ENCODE results near the gene ATP8B3. TPM values are rescaled to one million over a fixed set of nuclear protein-coding genes. Genes with fewer than 3 reads are reported as not detected.
"Not testable (repeated sequence)": the region's sequence is repeated elsewhere in the genome, so short reads cannot be mapped to it uniquely, and the experiment has no call there.

The ATP8B3 gene
- total and polyA plus RNA-seq, 7 donors: 0.06 to 0.30 (median 0.17) TPM; not detected in 1

DNA sequence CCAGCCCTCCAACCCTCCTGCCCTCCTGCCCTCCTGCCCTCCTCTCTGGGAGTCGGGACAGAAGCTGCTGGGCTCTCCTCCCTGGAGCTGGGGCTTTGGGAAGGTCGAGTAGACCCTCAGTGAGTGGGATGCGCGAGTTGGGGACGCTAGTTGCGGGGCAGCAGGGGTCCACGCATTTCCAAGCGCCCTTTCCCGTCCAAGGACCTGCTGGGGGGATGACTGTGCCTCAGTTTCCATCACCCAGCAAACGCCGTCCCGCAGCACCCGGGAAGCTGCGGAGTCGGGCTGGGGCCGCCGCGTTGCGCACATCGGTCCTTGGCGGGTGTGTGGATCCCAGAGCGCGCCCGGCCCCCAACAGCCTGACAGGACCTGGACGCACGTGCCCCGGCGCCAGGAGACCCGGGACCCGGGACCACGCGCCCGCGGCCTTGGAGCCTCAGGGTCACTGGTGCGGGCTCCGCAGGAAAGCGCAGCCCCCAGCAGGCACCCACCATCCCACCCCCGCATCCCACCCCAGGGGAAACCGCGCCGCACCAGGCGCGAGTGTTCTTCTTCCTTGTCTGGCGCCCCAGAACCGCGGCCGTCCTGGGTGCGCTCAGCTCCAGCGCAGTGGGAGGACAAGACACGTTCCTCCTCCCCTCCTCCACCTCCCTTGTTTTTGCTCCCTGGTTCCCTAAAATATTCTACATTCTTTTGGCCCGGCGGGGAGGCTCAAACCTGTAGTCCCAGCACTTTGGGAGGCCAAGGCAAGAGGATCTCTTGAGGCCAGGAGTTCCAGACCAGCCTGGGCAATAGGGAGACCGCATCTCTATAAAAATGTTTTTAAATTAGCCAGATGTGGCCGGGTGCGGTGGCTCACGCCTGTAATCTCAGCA is 49.6 kb downstream of the ATP8B3 start:
- TF ChIP-seq, protein P1, sequence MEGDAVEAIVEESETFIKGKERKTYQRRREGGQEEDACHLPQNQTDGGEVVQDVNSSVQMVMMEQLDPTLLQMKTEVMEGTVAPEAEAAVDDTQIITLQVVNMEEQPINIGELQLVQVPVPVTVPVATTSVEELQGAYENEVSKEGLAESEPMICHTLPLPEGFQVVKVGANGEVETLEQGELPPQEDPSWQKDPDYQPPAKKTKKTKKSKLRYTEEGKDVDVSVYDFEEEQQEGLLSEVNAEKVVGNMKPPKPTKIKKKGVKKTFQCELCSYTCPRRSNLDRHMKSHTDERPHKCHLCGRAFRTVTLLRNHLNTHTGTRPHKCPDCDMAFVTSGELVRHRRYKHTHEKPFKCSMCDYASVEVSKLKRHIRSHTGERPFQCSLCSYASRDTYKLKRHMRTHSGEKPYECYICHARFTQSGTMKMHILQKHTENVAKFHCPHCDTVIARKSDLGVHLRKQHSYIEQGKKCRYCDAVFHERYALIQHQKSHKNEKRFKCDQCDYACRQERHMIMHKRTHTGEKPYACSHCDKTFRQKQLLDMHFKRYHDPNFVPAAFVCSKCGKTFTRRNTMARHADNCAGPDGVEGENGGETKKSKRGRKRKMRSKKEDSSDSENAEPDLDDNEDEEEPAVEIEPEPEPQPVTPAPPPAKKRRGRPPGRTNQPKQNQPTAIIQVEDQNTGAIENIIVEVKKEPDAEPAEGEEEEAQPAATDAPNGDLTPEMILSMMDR (IDR thresholded peaks at IDR 0.05): no peak
- intact Hi-C loops (cut with DNase I): loop anchor here in 1 of 2 donors (10.0 kb wide), 1 partner anchor 218 kb away; no protein-coding TSS in a partner anchor
- no peak for ATAC-seq
- Histone ChIP-seq H3K27me3 (ENCODE audit: insufficient read depth in 3 of 3, low read length in 2 of 3) (peaks cover 2 to 99% (median 44%) of the 10 kb centered on the region in 3 donors), H3K4me3 (no peak overlapping the region), H3K4me1 (no peaks in the 10 kb centered on the region), H3K27ac (no peak overlapping the region), H3K9me3 (no peaks in the 10 kb centered on the region), H3K36me3 (ENCODE audit: insufficient read depth in 1 of 2, low read depth in 1 of 2) (no peaks in the 10 kb centered on the region)
- 2 to 3% (median 2%) methylated on average over 40 to 56 of the region's 56 CpGs for WGBS, 3 donors
- no peak for DNase-seq

DNA sequence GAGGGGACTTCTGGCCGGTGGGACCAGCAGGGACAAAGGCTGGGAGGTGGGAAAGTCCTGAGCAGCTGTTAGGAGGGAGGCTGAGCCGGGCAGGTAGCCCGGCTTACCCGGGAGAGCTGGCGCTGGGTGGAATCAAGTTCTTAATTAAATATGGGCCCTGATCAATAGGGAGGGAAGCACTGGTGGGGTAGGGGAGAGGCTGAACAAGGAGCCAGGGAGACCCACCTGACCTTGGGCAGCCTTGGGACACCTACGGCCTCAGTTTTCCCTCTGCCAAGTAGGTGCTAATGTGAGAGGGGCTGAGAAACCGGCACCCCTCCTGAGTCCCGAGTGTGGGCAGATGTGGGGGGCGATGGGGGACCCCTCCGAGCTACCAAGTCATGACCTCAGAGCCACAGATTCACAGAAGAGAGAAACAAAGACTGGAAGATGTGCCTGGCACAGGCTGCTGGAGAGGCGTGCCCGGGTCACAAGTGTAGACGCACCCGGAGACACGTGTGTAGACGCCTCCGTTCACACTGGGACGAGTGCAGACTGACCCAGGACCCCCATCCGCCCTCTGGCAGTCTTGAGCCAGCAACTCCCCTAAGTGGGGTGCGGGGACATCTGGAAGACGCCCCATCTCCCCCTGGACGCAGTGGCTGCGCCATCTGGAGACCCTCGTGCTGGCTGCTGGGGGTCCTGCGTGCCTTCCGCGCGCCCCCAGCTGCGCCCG is 50.4 kb downstream of the ATP8B3 start:
- no peak overlapping the region for H3K27ac ChIP-seq
- 2 to 4% (median 3%) methylated on average over 28 to 30 of the region's 30 CpGs for WGBS, 3 donors
- intact Hi-C loops (cut with DNase I): loop anchor here in 1 of 2 donors (10.0 kb wide), 1 partner anchor 217 kb away; no protein-coding TSS in a partner anchor
- peaks cover 2 to 99% (median 46%) of the 10 kb centered on the region in 3 donors for H3K27me3 ChIP-seq (ENCODE audit: insufficient read depth in 3 of 3, low read length in 2 of 3)
- H3K36me3 ChIP-seq (ENCODE audit: insufficient read depth in 1 of 2, low read depth in 1 of 2): no peaks in the 10 kb centered on the region
- H3K9me3 ChIP-seq: no peaks in the 10 kb centered on the region
- H3K4me1 ChIP-seq: no peaks in the 10 kb centered on the region
- DNase-seq (no peak), ATAC-seq (no peak)
- TF ChIP-seq, protein P1 (IDR thresholded peaks at IDR 0.05): no peak
- no peak overlapping the region for H3K4me3 ChIP-seq

DNA sequence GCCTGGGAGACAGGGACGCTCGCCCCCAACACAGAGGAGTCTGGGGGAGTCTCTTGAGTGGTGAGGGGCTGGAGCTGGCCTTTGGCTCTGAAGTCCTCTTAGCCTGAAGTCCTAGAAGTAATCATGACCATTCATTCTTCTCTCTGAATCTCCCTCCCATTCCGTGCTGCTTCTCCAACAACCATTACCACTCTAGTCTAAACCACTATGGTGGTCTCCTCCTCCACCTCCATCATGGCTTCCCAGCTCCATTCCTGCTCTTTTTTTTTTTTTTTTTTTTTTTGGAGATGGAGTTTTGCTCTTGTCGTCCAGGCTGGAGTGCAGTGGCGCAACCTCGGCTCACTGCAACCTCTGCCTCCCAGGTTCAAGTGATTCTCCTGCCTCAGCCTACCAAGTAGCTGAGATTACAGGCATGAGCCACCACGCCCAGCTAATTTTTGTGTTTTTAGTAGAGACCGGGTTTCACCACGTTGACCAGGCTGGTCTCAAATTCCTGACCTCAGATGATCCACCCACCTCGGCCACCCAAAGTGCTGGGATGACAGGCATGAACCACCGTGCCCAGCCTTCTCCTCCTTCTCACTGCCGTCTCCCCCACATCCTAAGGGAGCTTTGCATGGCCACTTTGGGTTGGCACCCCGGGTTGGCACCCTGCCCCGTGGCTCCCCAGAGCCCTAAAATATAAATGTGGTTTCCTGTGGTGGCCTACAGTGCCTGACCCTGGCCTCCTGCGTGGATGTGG is 51.1 kb downstream of the ATP8B3 start:
- ATAC-seq; DNase-seq; H3K27ac ChIP-seq; H3K4me3 ChIP-seq; H3K36me3 ChIP-seq (ENCODE audit: insufficient read depth in 1 of 2, low read depth in 1 of 2); H3K9me3 ChIP-seq; H3K4me1 ChIP-seq: not testable (repeated sequence)
- peaks cover under 1 to 100% (median 43%) of the 10 kb centered on the region in 3 donors for H3K27me3 ChIP-seq (ENCODE audit: insufficient read depth in 3 of 3, low read length in 2 of 3)
- intact Hi-C loops (cut with DNase I): loop anchor here in 1 of 2 donors (10.0 kb wide), 1 partner anchor 216 kb away; no protein-coding TSS in a partner anchor
- 9 to 12% (median 10%) methylated on average over 15 of the region's 15 CpGs for WGBS, 3 donors

DNA sequence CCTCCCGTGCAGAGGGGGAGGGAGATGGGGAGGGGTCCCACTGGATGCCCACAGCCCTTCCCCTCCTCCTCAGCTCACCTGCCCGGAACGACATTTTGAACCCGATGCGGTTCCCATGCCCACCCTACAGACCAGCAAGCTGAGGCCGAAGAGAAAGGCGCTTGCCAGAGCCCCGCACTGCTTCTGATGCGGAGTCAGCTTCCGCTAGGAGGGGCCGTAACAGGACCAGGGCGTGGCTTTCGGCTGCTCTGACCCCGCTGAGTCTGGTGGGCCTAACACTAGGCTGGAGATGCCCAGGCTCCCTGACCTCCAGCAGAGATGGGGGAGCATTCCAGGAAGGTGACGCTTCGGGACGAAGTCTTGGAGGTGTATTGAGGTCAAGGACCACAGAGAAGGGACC is 52.1 kb downstream of the ATP8B3 start:
- Histone ChIP-seq H3K27ac (no peak overlapping the region), H3K4me1 (no peaks in the 10 kb centered on the region), H3K9me3 (no peaks in the 10 kb centered on the region), H3K36me3 (ENCODE audit: insufficient read depth in 1 of 2, low read depth in 1 of 2) (no peaks in the 10 kb centered on the region), H3K4me3 (no peak overlapping the region), H3K27me3 (ENCODE audit: insufficient read depth in 3 of 3, low read length in 2 of 3) (peaks cover 0 to 100% (median 42%) of the 10 kb centered on the region in 3 donors)
- ATAC-seq (no peak), DNase-seq (no peak)
- TF ChIP-seq, protein P1 (IDR thresholded peaks at IDR 0.05): no peak
- intact Hi-C loops (cut with DNase I): loop anchor here in 1 of 2 donors (10.0 kb wide), 1 partner anchor 215 kb away; no protein-coding TSS in a partner anchor
- WGBS, 3 donors: 2 to 4% (median 2%) methylated on average over 15 to 17 of the region's 17 CpGs
